Loucy (cell line): ENCODE measurements around the gene MT2A.

Experiments
- EZH2phosphoT487 ChIP-seq: fragments of 200-600 bp; IDR thresholded peaks from 2 replicates; pipeline ENCODE4 v1.6.1; 2018; ENCODE audit warnings: antibody characterized with exemption, mild to moderate bottlenecking, moderate library complexity, borderline replicate concordance
- TF ChIP-seq, protein P1 (sequence below): fragments of 200-600 bp; sonication (generic); conservative IDR thresholded peaks from 2 replicates; pipeline ENCODE4 v1.5.1; 2014; ENCODE audit warnings: mild to moderate bottlenecking, antibody characterized with exemption, low read length

DNA sequence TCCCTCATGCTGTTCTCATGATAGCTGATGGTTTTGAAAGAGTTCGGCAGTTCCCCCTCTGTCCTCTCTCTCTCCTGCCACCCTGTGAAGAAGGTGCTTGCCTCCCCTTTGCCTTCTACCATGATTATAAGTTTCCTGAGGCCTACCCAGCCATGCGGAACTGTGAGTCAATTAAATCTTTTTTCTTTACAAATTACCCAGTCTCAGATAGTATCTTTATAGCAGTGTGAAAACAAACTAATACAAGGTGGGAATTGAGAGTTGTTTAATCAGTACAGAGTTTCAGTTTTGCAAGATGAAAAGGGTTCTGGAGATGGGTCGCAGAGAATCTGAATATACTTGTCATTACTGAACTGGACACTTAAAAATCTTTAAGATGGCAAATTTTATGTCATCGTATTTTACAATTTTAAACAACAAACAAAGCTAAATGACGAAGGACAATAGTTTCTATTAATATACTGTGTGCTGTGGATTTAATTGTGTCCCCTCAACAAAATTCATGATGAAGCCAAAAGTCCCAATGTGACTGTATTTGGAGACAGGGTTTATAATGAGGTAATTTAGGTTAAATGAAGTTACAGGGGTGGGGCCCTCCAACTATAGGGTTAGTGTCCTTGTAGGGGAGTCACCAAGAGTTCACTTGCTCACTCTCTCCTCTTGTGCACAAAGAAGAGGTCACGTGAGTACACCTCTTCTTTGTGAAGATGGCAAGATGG is 14.7 kb upstream of the MT2A start:
- TF ChIP-seq, protein P1, sequence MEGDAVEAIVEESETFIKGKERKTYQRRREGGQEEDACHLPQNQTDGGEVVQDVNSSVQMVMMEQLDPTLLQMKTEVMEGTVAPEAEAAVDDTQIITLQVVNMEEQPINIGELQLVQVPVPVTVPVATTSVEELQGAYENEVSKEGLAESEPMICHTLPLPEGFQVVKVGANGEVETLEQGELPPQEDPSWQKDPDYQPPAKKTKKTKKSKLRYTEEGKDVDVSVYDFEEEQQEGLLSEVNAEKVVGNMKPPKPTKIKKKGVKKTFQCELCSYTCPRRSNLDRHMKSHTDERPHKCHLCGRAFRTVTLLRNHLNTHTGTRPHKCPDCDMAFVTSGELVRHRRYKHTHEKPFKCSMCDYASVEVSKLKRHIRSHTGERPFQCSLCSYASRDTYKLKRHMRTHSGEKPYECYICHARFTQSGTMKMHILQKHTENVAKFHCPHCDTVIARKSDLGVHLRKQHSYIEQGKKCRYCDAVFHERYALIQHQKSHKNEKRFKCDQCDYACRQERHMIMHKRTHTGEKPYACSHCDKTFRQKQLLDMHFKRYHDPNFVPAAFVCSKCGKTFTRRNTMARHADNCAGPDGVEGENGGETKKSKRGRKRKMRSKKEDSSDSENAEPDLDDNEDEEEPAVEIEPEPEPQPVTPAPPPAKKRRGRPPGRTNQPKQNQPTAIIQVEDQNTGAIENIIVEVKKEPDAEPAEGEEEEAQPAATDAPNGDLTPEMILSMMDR: no peak
- no peak for TF ChIP-seq EZH2phosphoT487
